Neural progenitor cell (in vitro differentiated cells): ENCODE measurements around the gene ISLR. TPM values are rescaled to one million over a fixed set of nuclear protein-coding genes. Genes with fewer than 3 reads are reported as not detected.

ENCODE experiments used
- DNase-seq: peaks from one replicate; pipeline ENCODE4 v3.0.0-alpha.2; 2016; ENCODE audit warnings: low spot score
- H2AFZ ChIP-seq: fragments of 200-600 bp; sonication (generic); replicated peaks from 2 replicates; pipeline ENCODE4 v1.6.1; 2016; ENCODE audit warnings: antibody characterized with exemption
- H3F3A ChIP-seq: fragments of 200-600 bp; sonication (generic); 2 replicates; pipeline ENCODE4 v1.6.1; 2016; ENCODE audit warnings: antibody characterized with exemption, low read depth
- H3K27ac ChIP-seq: fragments of 200-600 bp; sonication (generic); 2 replicates; pipeline ENCODE4 v1.5.1; 2016; ENCODE audit warnings: mild to moderate bottlenecking
- H3K27me3 ChIP-seq: fragments of 200-600 bp; sonication (generic); 2 replicates; pipeline ENCODE4 v1.6.1; 2016; ENCODE audit warnings: mild to moderate bottlenecking, moderate library complexity
- H3K36me3 ChIP-seq: fragments of 200-600 bp; sonication (generic); 2 replicates; pipeline ENCODE4 v1.5.1; 2016
- H3K4me1 ChIP-seq: fragments of 200-600 bp; sonication (generic); 2 replicates; pipeline ENCODE4 v1.6.1; 2016; ENCODE audit warnings: mixed run types
- H3K4me2 ChIP-seq: fragments of 200-600 bp; sonication (generic); 2 replicates; pipeline ENCODE4 v1.6.1; 2016
- H3K4me3 ChIP-seq: fragments of 200-600 bp; sonication (generic); 2 replicates; pipeline ENCODE4 v1.5.1; 2016
- H3K79me2 ChIP-seq: fragments of 200-600 bp; sonication (generic); 2 replicates; pipeline ENCODE4 v1.6.1; 2016; ENCODE audit warnings: low read depth
- H3K9ac ChIP-seq: fragments of 200-600 bp; sonication (generic); 2 replicates; pipeline ENCODE4 v1.6.1; 2016
- H3K9me3 ChIP-seq: fragments of 200-600 bp; sonication (generic); 2 replicates; pipeline ENCODE4 v1.5.1; 2016; ENCODE audit warnings: low read depth
- H4K20me1 ChIP-seq: fragments of 200-600 bp; sonication (generic); 2 replicates; pipeline ENCODE4 v1.6.1; 2016; ENCODE audit warnings: low read depth
- H3K27ac Mint-ChIP-seq: 3 replicates; pipeline ENCODE4 v1.8.0; 2021; ENCODE audit warnings: mixed read lengths
- H3K27me3 Mint-ChIP-seq: 2 replicates; pipeline ENCODE4 v1.8.0; 2022; ENCODE audit warnings: low read depth, mild to moderate bottlenecking, inconsistent platforms, moderate library complexity, mixed read lengths; ENCODE audit not compliant: insufficient read depth
- H3K36me3 Mint-ChIP-seq: 3 replicates; pipeline ENCODE4 v1.8.0; 2021; ENCODE audit warnings: mixed read lengths
- H3K4me1 Mint-ChIP-seq: 3 replicates; pipeline ENCODE4 v1.8.0; 2021; ENCODE audit warnings: mixed read lengths
- H3K4me3 Mint-ChIP-seq: 3 replicates; pipeline ENCODE4 v1.8.0; 2021; ENCODE audit warnings: mild to moderate bottlenecking, moderate library complexity, mixed read lengths
- H3K9me3 Mint-ChIP-seq: 3 replicates; pipeline ENCODE4 v1.8.0; 2020; ENCODE audit warnings: mixed read lengths
- EZH2 ChIP-seq: fragments of 200-600 bp; sonication (generic); IDR thresholded peaks from 2 replicates; pipeline ENCODE4 v1.6.1; 2017; ENCODE audit warnings: antibody characterized with exemption, mild to moderate bottlenecking, moderate library complexity
- EZH2phosphoT487 ChIP-seq: fragments of 200-600 bp; sonication (generic); IDR thresholded peaks from 2 replicates; pipeline ENCODE4 v1.6.1; 2017; ENCODE audit warnings: antibody characterized with exemption
- total RNA-seq: library from RNA; depleted of rRNA; stranded (reverse); fragments of >200 nt; gene quantifications from 2 replicates; pipeline ENCODE4 v1.2.3, GENCODE V29; 2015; ENCODE audit warnings: low replicate concordance
- TF ChIP-seq, protein P1 (sequence below): fragments of 200-600 bp; sonication (generic); IDR thresholded peaks from 2 replicates; pipeline ENCODE4 v1.5.1; 2017; ENCODE audit warnings: antibody characterized with exemption, mild to moderate bottlenecking

ISLR gene
- total RNA-seq, 1 donor from 2014 or later = not detected

DNA sequence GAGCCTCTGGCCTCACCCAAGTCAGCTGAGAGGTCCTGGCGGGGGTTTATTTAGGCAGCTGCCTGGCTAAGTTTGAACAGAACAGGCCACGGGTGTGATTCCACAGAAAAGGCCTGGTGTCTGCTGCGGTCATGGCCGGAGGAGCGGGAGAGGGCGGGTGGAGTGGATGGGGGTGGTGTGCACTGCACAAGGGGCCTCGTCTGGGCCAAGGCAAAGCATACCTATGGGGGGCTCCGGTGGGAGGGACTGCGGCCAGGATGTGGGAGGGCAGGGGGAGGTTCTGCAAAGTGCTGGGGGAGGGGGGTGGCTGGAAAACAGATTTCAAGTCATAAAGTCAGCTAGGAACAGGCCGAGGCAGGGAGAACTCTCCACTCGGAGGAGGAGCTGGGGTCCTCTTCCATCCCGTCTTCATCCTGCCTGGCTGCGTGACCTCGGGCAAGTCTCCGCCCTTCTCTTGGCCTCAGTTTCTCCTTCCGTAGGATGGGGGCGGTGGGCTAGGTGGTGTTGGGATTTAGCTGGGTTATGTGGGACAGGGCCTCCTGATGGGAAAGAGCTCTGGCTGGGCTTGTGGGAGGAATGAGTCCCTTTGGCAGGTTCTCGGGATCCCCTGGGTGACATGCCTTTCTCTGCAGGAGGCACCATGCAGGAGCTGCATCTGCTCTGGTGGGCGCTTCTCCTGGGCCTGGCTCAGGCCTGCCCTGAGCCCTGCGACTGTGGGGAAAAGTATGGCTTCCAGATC, 878 bp downstream of the ISLR start:
- peaks cover 18% of the 10 kb centered on the region for H3K27me3 Mint-ChIP-seq
- Histone ChIP-seq H3K27me3 (no peaks in the 10 kb centered on the region), H3K27ac (no peak overlapping the region), H3K4me1 (peaks cover 23% of the 10 kb centered on the region), H4K20me1 (no peaks in the 10 kb centered on the region), H3K4me2 (no peak overlapping the region), H3F3A (peaks cover 6% of the 10 kb centered on the region), H3K79me2 (no peaks in the 10 kb centered on the region), H3K4me3 (no peak overlapping the region), H3K9me3 (no peaks in the 10 kb centered on the region), H3K36me3 (no peaks in the 10 kb centered on the region), H3K9ac (no peak overlapping the region), H2AFZ (peak overlapping the region; percentile 93)
- H3K4me3 Mint-ChIP-seq = no peak overlapping the region
- no peak overlapping the region for H3K27ac Mint-ChIP-seq
- TF ChIP-seq EZH2phosphoT487 (no peak), EZH2 (no peak)
- TF ChIP-seq, protein P1, sequence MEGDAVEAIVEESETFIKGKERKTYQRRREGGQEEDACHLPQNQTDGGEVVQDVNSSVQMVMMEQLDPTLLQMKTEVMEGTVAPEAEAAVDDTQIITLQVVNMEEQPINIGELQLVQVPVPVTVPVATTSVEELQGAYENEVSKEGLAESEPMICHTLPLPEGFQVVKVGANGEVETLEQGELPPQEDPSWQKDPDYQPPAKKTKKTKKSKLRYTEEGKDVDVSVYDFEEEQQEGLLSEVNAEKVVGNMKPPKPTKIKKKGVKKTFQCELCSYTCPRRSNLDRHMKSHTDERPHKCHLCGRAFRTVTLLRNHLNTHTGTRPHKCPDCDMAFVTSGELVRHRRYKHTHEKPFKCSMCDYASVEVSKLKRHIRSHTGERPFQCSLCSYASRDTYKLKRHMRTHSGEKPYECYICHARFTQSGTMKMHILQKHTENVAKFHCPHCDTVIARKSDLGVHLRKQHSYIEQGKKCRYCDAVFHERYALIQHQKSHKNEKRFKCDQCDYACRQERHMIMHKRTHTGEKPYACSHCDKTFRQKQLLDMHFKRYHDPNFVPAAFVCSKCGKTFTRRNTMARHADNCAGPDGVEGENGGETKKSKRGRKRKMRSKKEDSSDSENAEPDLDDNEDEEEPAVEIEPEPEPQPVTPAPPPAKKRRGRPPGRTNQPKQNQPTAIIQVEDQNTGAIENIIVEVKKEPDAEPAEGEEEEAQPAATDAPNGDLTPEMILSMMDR = no peak
- peaks cover 68% of the 10 kb centered on the region for H3K4me1 Mint-ChIP-seq
- no peaks in the 10 kb centered on the region for H3K36me3 Mint-ChIP-seq
- no peak for DNase-seq
- H3K9me3 Mint-ChIP-seq = peaks cover 3% of the 10 kb centered on the region

DNA sequence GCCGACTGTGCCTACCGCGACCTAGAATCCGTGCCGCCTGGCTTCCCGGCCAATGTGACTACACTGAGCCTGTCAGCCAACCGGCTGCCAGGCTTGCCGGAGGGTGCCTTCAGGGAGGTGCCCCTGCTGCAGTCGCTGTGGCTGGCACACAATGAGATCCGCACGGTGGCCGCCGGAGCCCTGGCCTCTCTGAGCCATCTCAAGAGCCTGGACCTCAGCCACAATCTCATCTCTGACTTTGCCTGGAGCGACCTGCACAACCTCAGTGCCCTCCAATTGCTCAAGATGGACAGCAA, 1.4 kb downstream of the ISLR start:
- H4K20me1 ChIP-seq = no peaks in the 10 kb centered on the region
- no peak overlapping the region for H3K4me3 ChIP-seq
- no peaks in the 10 kb centered on the region for H3K27me3 ChIP-seq
- H3K36me3 Mint-ChIP-seq = no peaks in the 10 kb centered on the region
- H2AFZ ChIP-seq = no peak overlapping the region
- no peak overlapping the region for H3K4me3 Mint-ChIP-seq
- H3K36me3 ChIP-seq = no peaks in the 10 kb centered on the region
- H3K9ac ChIP-seq = no peak overlapping the region
- H3K9me3 Mint-ChIP-seq = peaks cover 3% of the 10 kb centered on the region
- TF ChIP-seq EZH2phosphoT487 = no peak
- H3K9me3 ChIP-seq = no peaks in the 10 kb centered on the region
- no peaks in the 10 kb centered on the region for H3K79me2 ChIP-seq
- no peak overlapping the region for H3K27ac Mint-ChIP-seq
- H3K4me2 ChIP-seq = no peak overlapping the region
- peaks cover 6% of the 10 kb centered on the region for H3F3A ChIP-seq
- DNase-seq = no peak
- H3K4me1 ChIP-seq = peaks cover 23% of the 10 kb centered on the region
- H3K27ac ChIP-seq = no peak overlapping the region
- peaks cover 14% of the 10 kb centered on the region for H3K27me3 Mint-ChIP-seq
- H3K4me1 Mint-ChIP-seq = peaks cover 65% of the 10 kb centered on the region

DNA sequence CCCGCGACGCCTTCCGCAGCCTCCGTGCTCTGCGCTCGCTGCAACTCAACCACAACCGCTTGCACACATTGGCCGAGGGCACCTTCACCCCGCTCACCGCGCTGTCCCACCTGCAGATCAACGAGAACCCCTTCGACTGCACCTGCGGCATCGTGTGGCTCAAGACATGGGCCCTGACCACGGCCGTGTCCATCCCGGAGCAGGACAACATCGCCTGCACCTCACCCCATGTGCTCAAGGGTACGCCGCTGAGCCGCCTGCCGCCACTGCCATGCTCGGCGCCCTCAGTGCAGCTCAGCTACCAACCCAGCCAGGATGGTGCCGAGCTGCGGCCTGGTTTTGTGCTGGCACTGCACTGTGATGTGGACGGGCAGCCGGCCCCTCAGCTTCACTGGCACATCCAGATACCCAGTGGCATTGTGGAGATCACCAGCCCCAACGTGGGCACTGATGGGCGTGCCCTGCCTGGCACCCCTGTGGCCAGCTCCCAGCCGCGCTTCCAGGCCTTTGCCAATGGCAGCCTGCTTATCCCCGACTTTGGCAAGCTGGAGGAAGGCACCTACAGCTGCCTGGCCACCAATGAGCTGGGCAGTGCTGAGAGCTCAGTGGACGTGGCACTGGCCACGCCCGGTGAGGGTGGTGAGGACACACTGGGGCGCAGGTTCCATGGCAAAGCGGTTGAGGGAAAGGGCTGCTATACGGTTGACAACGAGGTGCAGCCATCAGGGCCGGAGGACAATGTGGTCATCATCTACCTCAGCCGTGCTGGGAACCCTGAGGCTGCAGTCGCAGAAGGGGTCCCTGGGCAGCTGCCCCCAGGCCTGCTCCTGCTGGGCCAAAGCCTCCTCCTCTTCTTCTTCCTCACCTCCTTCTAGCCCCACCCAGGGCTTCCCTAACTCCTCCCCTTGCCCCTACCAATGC, 2.0 kb downstream of the ISLR start:
- Mint-ChIP-seq H3K4me1 (peaks cover 65% of the 10 kb centered on the region), H3K36me3 (no peaks in the 10 kb centered on the region), H3K27ac (peak overlapping the region; percentile 63), H3K27me3 (peaks cover 14% of the 10 kb centered on the region), H3K4me3 (no peak overlapping the region), H3K9me3 (peaks cover 3% of the 10 kb centered on the region)
- H3K4me3 ChIP-seq = no peak overlapping the region
- no peaks in the 10 kb centered on the region for H3K9me3 ChIP-seq
- no peak overlapping the region for H3K27ac ChIP-seq
- no peaks in the 10 kb centered on the region for H3K79me2 ChIP-seq
- H3K27me3 ChIP-seq = no peaks in the 10 kb centered on the region
- H3F3A ChIP-seq = peaks cover 6% of the 10 kb centered on the region
- H3K4me1 ChIP-seq = peaks cover 23% of the 10 kb centered on the region
- H2AFZ ChIP-seq = no peak overlapping the region
- H3K9ac ChIP-seq = no peak overlapping the region
- H3K36me3 ChIP-seq = no peaks in the 10 kb centered on the region
- H4K20me1 ChIP-seq = no peaks in the 10 kb centered on the region
- no peak for DNase-seq
- no peak for TF ChIP-seq EZH2phosphoT487
- TF ChIP-seq, protein P1 = no peak
- H3K4me2 ChIP-seq = no peak overlapping the region
